GM20431 (cell line): ENCODE measurements around the gene CRIP3.
"Not testable (repeated sequence)": the region's sequence is repeated elsewhere in the genome, so short reads cannot be mapped to it uniquely, and the experiment has no call there.

Experiments used
- in situ Hi-C: fragments of 300-500 bp; cut with MseI, MboI; formaldehyde crosslinking; loops from one replicate; pipeline ENCODE4 v1.15.0; 2020; ENCODE audit warnings: low sequenced_read_pairs; ENCODE audit not compliant: unreplicated experiment

CRIP3 gene

GRCh38 chr6:43307451-43308100 lies 1.1 kb downstream of the CRIP3 start:
- in situ Hi-C loops = no loop called here

- in situ Hi-C loops = no loop called here
Measured at GRCh38 chr6:43306086-43306485, 2.5 kb downstream of the CRIP3 start.

- in situ Hi-C loops = no loop called here
Measured at GRCh38 chr6:43304882-43305281, 3.7 kb downstream of the CRIP3 start.

GRCh38 chr6:43304361-43304760 lies 4.3 kb downstream of the CRIP3 start:
- in situ Hi-C loops = no loop called here

GRCh38 chr6:43303751-43304331 lies 4.8 kb downstream of the CRIP3 start:
- in situ Hi-C loops = no loop called here

- in situ Hi-C loops = not testable (repeated sequence)
Measured at GRCh38 chr6:43303006-43303405, 5.6 kb downstream of the CRIP3 start.

- in situ Hi-C loops = no loop called here
Measured at GRCh38 chr6:43302126-43302525, 6.5 kb downstream of the CRIP3 start.

GRCh38 chr6:43301081-43301870 lies 7.3 kb downstream of the CRIP3 start:
- in situ Hi-C loops = no loop called here

GRCh38 chr6:43299338-43300293 lies 9.0 kb downstream of the CRIP3 start:
- in situ Hi-C loops = no loop called here

GRCh38 chr6:43298565-43299337 lies 9.9 kb downstream of the CRIP3 start:
- in situ Hi-C loops = no loop called here

- in situ Hi-C loops = no loop called here
Measured at GRCh38 chr6:43297644-43298564, 10.7 kb downstream of the CRIP3 start, which contains the start of gene SLC22A7. TSS of gene SLC22A7 (plus strand) at chr6:43298260. CDS start at chr6:43298359, 99 bp downstream.

- in situ Hi-C loops = no loop called here
Measured at GRCh38 chr6:43296780-43297497, 11.7 kb downstream of the CRIP3 start.

GRCh38 chr6:43295456-43295855 lies 13.2 kb downstream of the CRIP3 start:
- in situ Hi-C loops = no loop called here

GRCh38 chr6:43294536-43294935 lies 14.1 kb downstream of the CRIP3 start:
- in situ Hi-C loops = no loop called here

GRCh38 chr6:43293698-43294097 lies 14.9 kb downstream of the CRIP3 start:
- in situ Hi-C loops = no loop called here

- in situ Hi-C loops = no loop called here
Measured at GRCh38 chr6:43292763-43293318, 15.8 kb downstream of the CRIP3 start.

- in situ Hi-C loops = no loop called here
Measured at GRCh38 chr6:43292341-43292740, 16.3 kb downstream of the CRIP3 start.
